Inflammatory macrophage (primary cell): ENCODE measurements around the gene E2F7.

Experiments
- DNase-seq, 2 donors: peaks; one replicate each; pipeline ENCODE4 v3.0.0-alpha.2; 2020 to 2022

Gene E2F7

GRCh38 chr12:77016606-77017005, 48.8 kb downstream of the E2F7 start:
- no peak for DNase-seq

- no peak for DNase-seq
Measured at GRCh38 chr12:77013091-77013490, 52.3 kb downstream of the E2F7 start.

- peak; percentile 56 to 72 for DNase-seq
Measured at GRCh38 chr12:77010691-77011548, 54.4 kb downstream of the E2F7 start.

GRCh38 chr12:77007476-77007875, 57.9 kb downstream of the E2F7 start:
- no peak for DNase-seq

GRCh38 chr12:77005611-77006098, 59.7 kb downstream of the E2F7 start:
- no peak for DNase-seq

GRCh38 chr12:77003914-77004313, 61.5 kb downstream of the E2F7 start:
- DNase-seq: no peak

GRCh38 chr12:77003246-77003645, 62.1 kb downstream of the E2F7 start:
- DNase-seq: no peak

- no peak for DNase-seq
Measured at GRCh38 chr12:77002382-77002781, 63.0 kb downstream of the E2F7 start.

GRCh38 chr12:77001276-77001675, 64.1 kb downstream of the E2F7 start:
- no peak for DNase-seq

- DNase-seq: no peak
Measured at GRCh38 chr12:76998908-76999556, 66.3 kb downstream of the E2F7 start.

- DNase-seq: no peak
Measured at GRCh38 chr12:76998386-76998785, 67.0 kb downstream of the E2F7 start.

GRCh38 chr12:76997011-76997780, 68.2 kb downstream of the E2F7 start:
- DNase-seq: no peak

GRCh38 chr12:76990716-76991115, 74.7 kb downstream of the E2F7 start:
- DNase-seq: no peak

- no peak for DNase-seq
Measured at GRCh38 chr12:76984566-76984965, 80.8 kb downstream of the E2F7 start.

- no peak for DNase-seq
Measured at GRCh38 chr12:76983420-76983819, 81.9 kb downstream of the E2F7 start.

- DNase-seq: no peak
Measured at GRCh38 chr12:76980196-76980595, 85.2 kb downstream of the E2F7 start.

GRCh38 chr12:76976777-76977382, 88.5 kb downstream of the E2F7 start:
- DNase-seq: no peak
